T-helper 1 cell (primary cell): ENCODE results near the gene TGFBR2.
"Not testable (repeated sequence)": the region's sequence is repeated elsewhere in the genome, so short reads cannot be mapped to it uniquely, and the experiment has no call there.

Source experiments
- DNase-seq, 5 donors: peaks; one replicate each; pipeline ENCODE4 v3.0.0-alpha.2; 2012 to 2020

TGFBR2 gene

GRCh38 chr3:30658328-30659052, 52.1 kb downstream of the TGFBR2 start:
- peak in 4 of 5 donors; percentile 26 to 88 (median 36) for DNase-seq

GRCh38 chr3:30659270-30660130, 53.1 kb downstream of the TGFBR2 start:
- DNase-seq = no peak

DNA sequence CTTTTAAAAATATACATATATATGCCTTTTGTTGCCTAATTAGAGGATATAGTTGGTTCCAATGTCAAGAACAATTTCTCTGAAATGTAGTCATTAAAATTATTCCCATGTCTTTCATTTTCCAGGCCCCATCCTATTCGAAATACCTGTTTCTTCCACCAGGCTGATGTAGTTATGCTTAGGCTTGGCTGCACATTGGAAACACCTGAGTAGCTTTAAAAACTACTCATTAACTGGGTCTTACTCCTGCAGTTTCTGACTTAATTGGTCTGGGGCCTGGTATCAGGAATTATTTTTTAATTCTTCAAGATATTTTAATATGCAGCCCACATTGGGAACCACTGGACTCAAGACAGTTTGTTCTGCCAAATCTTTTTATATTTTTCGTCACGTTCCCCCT, 53.7 kb downstream of the TGFBR2 start:
- DNase-seq = no peak

GRCh38 chr3:30660656-30661055, 54.3 kb downstream of the TGFBR2 start:
- DNase-seq = no peak

GRCh38 chr3:30661098-30661873, 54.9 kb downstream of the TGFBR2 start:
- peak in 1 of 5 donors; percentile 61 for DNase-seq

GRCh38 chr3:30662836-30663235, 56.4 kb downstream of the TGFBR2 start:
- DNase-seq = no peak

DNA sequence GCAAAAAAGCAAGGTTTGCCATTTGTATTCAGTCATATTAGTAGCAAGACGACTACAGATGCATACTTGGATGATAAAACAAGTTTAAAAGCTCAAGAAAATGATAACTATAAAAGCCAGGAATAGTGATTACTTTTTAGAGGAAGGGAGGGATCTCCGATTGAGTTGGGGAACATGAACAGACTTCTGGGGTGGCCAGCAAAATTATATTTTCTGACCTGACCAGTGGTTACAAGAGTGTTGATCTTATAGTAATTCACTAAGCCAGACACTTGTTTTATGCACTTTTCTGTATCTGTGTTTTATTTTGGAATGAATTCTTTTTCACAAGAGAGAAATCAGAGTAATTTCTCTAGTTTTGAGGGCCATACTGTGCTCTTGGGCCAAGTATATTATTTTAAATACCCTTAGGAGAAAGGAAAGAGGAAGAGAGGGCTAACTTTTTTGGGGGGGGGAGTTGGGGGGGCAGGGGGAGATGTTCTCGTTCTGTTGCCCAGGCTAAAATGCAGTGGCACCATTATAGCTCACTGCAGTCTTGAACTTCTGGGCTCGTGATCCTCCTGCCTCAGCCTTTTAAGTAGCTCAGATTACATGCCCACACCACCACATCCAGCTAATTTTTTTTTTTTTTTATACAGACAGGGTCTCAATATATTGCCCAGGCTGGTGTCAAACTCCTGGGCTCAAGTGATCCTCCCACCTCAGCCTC, 57.3 kb downstream of the TGFBR2 start:
- no peak for DNase-seq

DNA sequence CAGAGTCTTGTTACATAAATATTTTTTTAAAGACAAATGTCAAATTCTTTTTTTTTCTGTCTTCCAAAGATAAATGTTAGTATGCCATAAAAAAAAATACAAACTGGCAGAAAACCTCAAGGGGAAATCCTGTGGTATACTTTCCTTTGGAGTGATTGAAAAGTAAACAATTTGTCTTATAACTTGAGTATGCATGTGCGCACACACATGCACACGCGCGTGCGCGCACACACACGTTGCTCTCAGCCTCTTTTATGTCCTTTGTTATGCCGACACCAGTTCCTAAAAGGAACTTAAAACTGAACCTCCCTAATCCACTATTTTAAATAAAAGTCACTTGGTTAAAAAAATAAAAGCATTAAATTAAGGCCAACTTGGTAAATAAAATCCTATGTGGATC, 58.1 kb downstream of the TGFBR2 start:
- no peak for DNase-seq

GRCh38 chr3:30664884-30665283, 58.5 kb downstream of the TGFBR2 start:
- DNase-seq = peak in 3 of 5 donors; percentile 20 to 72 (median 38)

- no peak for DNase-seq
Measured at GRCh38 chr3:30665539-30665938, 59.1 kb downstream of the TGFBR2 start.

DNA sequence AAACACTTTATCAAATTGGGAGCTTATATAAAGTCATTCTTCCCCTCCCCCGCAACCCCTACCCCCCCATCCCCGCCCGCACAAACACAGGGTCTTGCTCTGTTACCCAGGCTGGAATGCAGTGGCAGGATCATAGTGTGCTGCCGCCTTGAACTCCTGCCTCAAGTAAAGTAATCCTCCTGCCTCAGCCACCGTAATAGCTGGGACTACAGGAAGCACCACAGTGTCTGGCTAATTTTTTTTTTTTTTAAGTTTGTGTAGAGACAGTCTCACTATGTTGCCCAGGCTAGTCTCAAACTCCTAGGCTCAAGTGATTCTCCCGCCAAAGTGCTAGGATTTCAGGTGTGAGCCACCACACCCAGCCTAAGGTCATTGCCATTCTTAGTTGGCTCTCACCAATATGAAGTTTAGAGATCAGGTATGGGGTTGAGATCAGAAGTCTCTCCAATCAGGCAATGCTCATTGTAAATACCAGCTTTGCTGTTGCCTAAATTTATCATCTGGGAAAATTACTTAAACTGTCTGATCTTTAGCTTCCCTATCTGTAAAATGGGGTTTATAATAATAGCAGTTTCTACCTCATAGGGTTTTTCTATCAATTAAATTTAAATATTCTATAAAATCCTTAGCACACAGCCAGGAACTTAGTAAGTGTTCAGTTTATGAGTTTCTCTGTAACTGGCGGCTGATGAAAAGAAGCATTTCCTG, 60.3 kb downstream of the TGFBR2 start:
- no peak for DNase-seq

DNA sequence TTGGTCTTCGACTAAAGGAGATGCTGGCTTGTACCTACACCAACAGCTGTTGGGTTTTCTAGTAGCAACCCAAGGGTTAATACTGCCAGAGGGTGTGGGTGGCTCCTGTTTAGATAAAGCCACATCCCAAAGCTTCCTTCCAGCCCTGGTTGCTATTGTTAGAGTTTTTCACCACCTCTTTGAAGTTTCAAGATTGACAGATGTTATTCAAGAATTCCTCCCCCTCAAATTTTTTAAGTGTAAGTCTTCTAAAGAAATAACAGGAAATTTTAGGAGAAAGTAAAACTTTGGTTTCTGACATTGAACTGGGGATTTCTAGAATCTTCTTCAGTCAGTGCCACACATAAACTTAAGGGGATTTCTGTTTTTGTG, 60.9 kb downstream of the TGFBR2 start:
- DNase-seq = peak in 2 of 5 donors; percentile 29 to 73

- no peak for DNase-seq
Measured at GRCh38 chr3:30668051-30668609, 61.7 kb downstream of the TGFBR2 start.

DNA sequence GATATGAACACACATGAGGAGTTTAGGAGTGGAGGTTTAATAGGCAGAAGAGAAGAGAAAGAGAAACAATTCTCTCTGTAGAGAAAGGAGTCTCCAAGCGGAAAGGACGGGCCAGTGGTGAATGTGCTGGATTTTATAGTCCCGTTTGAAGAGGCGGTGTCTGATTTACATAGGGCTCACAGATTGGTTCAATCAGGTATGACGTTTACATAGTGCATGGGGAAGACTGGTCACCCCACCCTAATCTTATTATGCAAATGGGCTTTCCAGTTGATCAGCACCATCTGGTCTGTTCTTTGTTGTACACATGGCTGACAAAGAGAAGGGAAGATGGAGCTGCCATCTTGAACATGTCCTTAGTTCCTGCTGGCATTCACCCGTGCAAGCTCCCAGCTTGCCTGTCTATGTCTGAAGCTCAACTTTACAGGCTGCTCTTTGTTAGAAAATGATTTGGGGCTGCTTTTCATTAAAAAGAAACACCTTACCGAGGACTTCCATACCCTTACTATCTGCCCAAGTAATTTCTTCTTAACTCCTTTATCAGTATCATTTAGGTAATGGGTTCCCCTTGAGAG, 63.0 kb downstream of the TGFBR2 start:
- not testable (repeated sequence) for DNase-seq

DNA sequence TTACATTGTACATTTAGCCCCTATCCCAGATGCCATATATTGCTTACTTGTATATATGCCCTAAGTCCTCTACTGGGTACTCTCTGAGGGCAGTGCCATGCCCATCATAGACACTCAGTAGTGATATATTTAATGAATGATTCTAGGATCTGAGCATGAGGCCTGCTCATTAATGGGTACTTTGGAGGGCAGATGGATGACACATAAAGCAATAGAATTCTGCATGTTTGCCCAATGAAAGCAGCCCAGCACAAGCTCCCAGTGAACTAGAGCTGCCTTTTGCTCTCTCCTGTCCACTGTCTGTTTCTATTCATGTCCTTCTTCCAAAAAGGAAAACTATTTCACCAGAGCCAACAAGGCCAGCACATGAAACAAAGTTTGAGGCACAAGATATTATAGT, 63.9 kb downstream of the TGFBR2 start:
- no peak for DNase-seq

DNA sequence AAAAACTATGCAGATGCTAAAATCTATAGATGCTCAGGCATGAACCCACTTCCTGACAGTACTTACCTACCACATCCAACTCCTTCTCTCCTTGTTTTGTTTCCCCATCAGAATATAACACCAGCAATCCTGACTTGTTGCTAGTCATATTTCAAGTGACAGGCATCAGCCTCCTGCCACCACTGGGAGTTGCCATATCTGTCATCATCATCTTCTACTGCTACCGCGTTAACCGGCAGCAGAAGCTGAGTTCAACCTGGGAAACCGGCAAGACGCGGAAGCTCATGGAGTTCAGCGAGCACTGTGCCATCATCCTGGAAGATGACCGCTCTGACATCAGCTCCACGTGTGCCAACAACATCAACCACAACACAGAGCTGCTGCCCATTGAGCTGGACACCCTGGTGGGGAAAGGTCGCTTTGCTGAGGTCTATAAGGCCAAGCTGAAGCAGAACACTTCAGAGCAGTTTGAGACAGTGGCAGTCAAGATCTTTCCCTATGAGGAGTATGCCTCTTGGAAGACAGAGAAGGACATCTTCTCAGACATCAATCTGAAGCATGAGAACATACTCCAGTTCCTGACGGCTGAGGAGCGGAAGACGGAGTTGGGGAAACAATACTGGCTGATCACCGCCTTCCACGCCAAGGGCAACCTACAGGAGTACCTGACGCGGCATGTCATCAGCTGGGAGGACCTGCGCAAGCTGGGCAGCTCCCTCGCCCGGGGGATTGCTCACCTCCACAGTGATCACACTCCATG, 65.3 kb downstream of the TGFBR2 start:
- DNase-seq = no peak

GRCh38 chr3:30672287-30672735, 65.9 kb downstream of the TGFBR2 start:
- no peak for DNase-seq

GRCh38 chr3:30672959-30673358, 66.6 kb downstream of the TGFBR2 start:
- DNase-seq = no peak

DNA sequence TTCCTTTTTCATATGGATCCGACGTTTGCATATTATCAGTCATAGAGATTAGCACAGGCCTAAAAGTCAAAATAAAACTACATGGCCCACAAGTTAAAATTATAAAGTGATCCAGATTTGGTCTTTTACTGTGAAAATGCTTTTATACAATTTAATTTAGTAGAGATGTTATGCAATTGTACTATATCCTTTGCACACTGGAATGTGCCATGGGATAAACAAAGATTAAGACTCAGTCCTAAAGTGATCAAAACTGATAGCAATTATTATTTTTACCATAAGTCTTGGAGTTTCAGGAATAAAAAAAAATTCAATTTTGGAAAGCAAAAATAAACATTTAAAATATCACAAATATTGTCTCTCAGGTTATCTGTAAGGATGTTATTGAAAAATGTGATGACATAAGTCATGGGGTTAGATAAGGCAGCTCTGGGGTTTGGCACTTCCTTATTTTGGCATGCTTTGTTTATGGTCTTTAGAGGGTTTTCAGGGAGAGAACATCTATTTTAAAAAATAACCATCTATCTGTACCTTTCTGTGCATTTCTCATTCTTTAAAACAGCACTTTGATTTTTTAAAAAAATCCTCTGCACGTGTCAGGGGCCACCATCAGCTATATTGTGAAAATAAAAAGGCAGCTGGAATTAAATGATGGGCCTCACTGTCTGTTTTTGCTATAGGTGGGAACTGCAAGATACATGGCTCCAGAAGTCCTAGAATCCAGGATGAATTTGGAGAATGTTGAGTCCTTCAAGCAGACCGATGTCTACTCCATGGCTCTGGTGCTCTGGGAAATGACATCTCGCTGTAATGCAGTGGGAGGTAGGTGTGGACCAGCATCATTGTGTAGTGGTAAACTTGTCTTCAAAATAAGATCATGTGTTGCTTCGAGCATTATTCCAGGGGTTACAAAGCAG, 67.3 kb downstream of the TGFBR2 start:
- DNase-seq = no peak
